Lower lobe of right lung (tissue), 2 donors: ENCODE measurements around the gene SORL1-AS1.

ENCODE experiments used
- ATAC-seq, 2 donors: fragments of 200-7000 bp; cut with Tn5 transposase; one replicate each; pipeline ENCODE4 v1.9.1; 2020 to 2022; ENCODE audit warnings: mild to moderate bottlenecking in 2 of 2, moderate library complexity in 2 of 2
- DNase-seq: peaks from one replicate; pipeline ENCODE4 v3.0.0-alpha.2; 2020
- H3K27ac ChIP-seq: fragments of 200-600 bp; one replicate; pipeline ENCODE4 v1.8.0; 2022
- H3K27me3 ChIP-seq: fragments of 200-600 bp; one replicate; pipeline ENCODE4 v1.8.0; 2022; ENCODE audit warnings: low read depth
- H3K36me3 ChIP-seq: fragments of 200-600 bp; one replicate; pipeline ENCODE4 v1.8.0; 2022; ENCODE audit warnings: mild to moderate bottlenecking
- H3K4me1 ChIP-seq: fragments of 200-600 bp; one replicate; pipeline ENCODE4 v1.8.0; 2022
- H3K4me3 ChIP-seq: fragments of 200-600 bp; one replicate; pipeline ENCODE4 v1.8.0; 2022; ENCODE audit warnings: mild to moderate bottlenecking
- H3K9me3 ChIP-seq: fragments of 200-600 bp; one replicate; pipeline ENCODE4 v1.8.0; 2022
- intact Hi-C: fragments of 100-400 bp; cut with DNase I; formaldehyde crosslinking; loops from one replicate; pipeline ENCODE4 v1.11.0; 2022
- TF ChIP-seq, protein P1 (sequence below): fragments of 200-600 bp; IDR thresholded peaks from one replicate; pipeline ENCODE4 v1.8.0; 2022; ENCODE audit warnings: antibody characterized with exemption, mild to moderate bottlenecking
- donor health status: DM: no; HTN: yes; CAD: no; lungs with severe emphysema.

Gene SORL1-AS1

DNA sequence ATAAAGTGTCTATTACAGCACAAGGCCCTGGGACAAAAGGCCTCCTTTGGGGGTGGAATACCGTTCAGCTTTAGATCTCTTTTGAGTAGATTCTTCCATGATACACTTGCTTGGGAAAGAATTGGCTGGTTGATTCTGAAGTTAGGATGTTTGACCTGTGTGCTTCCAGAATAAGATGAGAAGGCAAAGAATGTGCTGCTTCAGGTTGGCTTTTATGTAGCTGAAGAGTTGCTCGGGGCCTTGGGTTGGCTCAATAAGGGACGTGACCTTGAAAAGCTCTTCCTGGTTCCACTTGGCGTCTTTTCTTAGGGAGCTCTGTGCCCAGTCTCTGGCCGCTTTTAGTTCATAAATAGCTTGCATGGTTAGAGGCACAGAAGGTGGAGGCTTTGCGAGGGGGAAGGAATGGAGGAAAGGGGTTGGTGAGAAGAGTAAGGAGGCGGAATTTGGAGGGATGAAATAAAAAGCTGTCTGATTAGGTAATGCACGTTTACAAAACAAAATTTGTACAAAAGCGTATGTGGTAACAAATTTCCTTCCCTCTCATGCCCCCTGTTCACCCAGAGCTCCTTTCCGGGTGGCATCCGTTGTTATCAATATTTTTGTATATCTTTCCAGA, 4.2 kb upstream of the SORL1-AS1 start:
- ATAC-seq (no peak), DNase-seq (no peak)
- Histone ChIP-seq H3K27me3 (no peaks in the 10 kb centered on the region), H3K4me3 (no peak overlapping the region), H3K4me1 (peaks cover 5% of the 10 kb centered on the region), H3K36me3 (no peaks in the 10 kb centered on the region), H3K27ac (no peak overlapping the region), H3K9me3 (no peaks in the 10 kb centered on the region)
- TF ChIP-seq, protein P1, sequence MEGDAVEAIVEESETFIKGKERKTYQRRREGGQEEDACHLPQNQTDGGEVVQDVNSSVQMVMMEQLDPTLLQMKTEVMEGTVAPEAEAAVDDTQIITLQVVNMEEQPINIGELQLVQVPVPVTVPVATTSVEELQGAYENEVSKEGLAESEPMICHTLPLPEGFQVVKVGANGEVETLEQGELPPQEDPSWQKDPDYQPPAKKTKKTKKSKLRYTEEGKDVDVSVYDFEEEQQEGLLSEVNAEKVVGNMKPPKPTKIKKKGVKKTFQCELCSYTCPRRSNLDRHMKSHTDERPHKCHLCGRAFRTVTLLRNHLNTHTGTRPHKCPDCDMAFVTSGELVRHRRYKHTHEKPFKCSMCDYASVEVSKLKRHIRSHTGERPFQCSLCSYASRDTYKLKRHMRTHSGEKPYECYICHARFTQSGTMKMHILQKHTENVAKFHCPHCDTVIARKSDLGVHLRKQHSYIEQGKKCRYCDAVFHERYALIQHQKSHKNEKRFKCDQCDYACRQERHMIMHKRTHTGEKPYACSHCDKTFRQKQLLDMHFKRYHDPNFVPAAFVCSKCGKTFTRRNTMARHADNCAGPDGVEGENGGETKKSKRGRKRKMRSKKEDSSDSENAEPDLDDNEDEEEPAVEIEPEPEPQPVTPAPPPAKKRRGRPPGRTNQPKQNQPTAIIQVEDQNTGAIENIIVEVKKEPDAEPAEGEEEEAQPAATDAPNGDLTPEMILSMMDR: no peak
- intact Hi-C loops: no loop called here

DNA sequence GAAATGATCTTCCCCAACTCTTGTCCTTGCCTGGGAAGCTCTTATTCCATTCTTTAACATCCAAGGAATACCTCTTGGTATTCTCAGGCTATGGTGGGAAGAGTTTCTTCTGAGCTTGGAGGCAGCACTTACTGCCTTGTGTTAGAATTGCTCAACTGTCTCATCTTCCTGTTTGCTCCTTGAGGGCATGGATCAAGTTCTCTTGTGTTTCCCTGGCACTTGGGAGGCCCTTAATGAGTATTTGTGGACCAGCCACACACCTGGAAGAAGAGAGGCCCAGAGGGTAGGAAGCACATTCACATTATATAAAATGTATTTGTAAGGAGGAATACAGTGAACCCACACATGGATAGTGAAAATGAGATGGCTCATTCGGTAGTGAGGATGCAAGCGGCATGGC, 3.4 kb upstream of the SORL1-AS1 start:
- H3K4me1 ChIP-seq: peaks cover 13% of the 10 kb centered on the region
- H3K9me3 ChIP-seq: no peaks in the 10 kb centered on the region
- intact Hi-C loops: no loop called here
- no peak for ATAC-seq
- TF ChIP-seq, protein P1: no peak
- no peak overlapping the region for H3K27ac ChIP-seq
- no peaks in the 10 kb centered on the region for H3K27me3 ChIP-seq
- H3K4me3 ChIP-seq: no peak overlapping the region
- no peak for DNase-seq
- no peaks in the 10 kb centered on the region for H3K36me3 ChIP-seq

- Histone ChIP-seq H3K36me3 (no peaks in the 10 kb centered on the region), H3K4me3 (peak overlapping the region; percentile 9), H3K4me1 (peaks cover 18% of the 10 kb centered on the region), H3K27ac (no peak overlapping the region), H3K27me3 (no peaks in the 10 kb centered on the region), H3K9me3 (no peaks in the 10 kb centered on the region)
- TF ChIP-seq, protein P1: no peak
- DNase-seq (no peak), ATAC-seq (no peak)
- intact Hi-C loops: no loop called here
Observed at GRCh38 chr11:121455115-121455514, 2.3 kb upstream of the SORL1-AS1 start.

DNA sequence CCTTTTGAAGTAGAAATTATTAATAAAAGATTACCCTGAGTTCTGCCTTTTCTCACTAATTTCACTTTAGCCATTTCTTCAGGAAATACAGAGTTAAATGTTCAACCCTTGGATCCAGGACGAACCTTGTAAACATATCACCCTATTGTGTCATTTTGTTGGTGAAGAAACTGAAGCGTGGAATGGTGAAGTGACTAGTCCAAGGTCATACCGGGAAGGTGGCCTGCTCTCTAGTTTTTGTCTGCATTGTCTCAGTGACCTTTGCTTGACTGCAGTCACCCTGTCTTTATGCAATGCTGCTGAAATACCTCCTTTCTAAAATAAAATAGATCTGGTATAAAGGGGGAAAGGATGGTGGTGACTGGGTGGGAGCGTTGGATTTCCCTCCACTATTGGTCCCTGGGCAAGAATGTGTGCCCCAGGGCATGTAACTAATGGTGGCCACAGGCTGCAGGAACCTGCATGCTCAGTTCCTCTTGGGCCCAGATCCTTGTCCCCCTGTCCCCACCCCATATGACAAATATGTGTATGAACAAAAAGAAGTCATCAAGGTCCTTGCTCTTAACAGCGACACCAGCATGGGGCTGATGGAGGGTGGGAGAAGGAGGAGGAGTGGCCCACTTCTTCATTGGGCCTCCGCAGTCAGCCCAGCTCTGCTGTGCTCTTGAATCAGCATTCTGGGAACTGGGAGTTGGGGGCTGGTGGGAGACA, 977 bp upstream of the SORL1-AS1 start:
- DNase-seq: no peak
- intact Hi-C loops: no loop called here
- H3K27me3 ChIP-seq: no peaks in the 10 kb centered on the region
- ATAC-seq: no peak
- H3K36me3 ChIP-seq: no peaks in the 10 kb centered on the region
- H3K9me3 ChIP-seq: no peaks in the 10 kb centered on the region
- H3K4me1 ChIP-seq: peaks cover 30% of the 10 kb centered on the region
- TF ChIP-seq, protein P1: no peak
- H3K27ac ChIP-seq: peak overlapping the region; percentile 33
- peak overlapping the region; percentile 86 for H3K4me3 ChIP-seq

GRCh38 chr11:121451986-121452608, 670 bp downstream of the SORL1-AS1 start, which contains the start of gene SORL1:
Gene SORL1, plus strand, starts transcription at chr11:121452314. Its CDS starts 18 bp downstream, at chr11:121452332.
- peak; percentile 86 for DNase-seq
- intact Hi-C loops: no loop called here
- peak within 1 kb of the TSS; percentile 86 for H3K4me3 ChIP-seq
- peaks cover 35% of the 10 kb centered on the region for H3K4me1 ChIP-seq
- TF ChIP-seq, protein P1: peak; percentile 29
- ATAC-seq: peak; percentile 92 to 93
- H3K27ac ChIP-seq: peak within 1 kb of the TSS; percentile 73
- no peaks in the 10 kb centered on the region for H3K27me3 ChIP-seq
- no peaks in the 10 kb centered on the region for H3K36me3 ChIP-seq
- no peaks in the 10 kb centered on the region for H3K9me3 ChIP-seq
